Esophagus muscularis mucosa (tissue), 3 donors: ENCODE data around the gene NPIPA2.
"Not testable (repeated sequence)": the region's sequence is repeated elsewhere in the genome, so short reads cannot be mapped to it uniquely, and the experiment has no call there.

ENCODE experiments used
- POLR2A ChIP-seq: fragments of 450-650 bp; IDR thresholded peaks from one replicate; pipeline ENCODE4 v1.6.1; 2017; ENCODE audit warnings: antibody characterized with exemption, moderate library complexity, mild to moderate bottlenecking, low read depth
- TF ChIP-seq, protein P1 (sequence below), 3 experiments: fragments of 200-600 bp in 2 of 3; fragments of 450-650 bp in 1 of 3; sonication (generic) in 2 of 3; IDR thresholded peaks; one replicate each; pipeline ENCODE4 v1.5.1; 2017 to 2019; ENCODE audit warnings: antibody characterized with exemption in 3 of 3, mild to moderate bottlenecking in 2 of 3, moderate library complexity in 1 of 3

DNA sequence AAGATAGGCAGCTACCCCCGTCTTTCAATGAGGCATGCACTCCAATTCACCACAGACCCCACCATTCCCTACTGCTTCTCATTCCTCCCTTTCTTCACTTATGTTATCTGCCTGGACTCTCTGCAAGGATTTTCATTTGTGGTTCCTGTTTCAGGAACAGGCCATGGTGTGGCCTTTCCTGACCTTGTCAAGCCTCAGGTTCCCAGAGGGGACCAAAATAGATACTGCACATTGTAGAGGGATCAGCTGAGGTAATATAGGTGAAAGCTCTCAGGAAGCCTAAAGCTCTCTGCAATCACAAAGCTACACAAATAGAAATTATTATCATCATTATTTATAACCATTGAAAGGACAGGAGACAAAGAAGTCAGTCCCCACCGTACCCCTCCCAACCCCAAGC is 50.6 kb downstream of the NPIPA2 start:
- TF ChIP-seq, protein P1, sequence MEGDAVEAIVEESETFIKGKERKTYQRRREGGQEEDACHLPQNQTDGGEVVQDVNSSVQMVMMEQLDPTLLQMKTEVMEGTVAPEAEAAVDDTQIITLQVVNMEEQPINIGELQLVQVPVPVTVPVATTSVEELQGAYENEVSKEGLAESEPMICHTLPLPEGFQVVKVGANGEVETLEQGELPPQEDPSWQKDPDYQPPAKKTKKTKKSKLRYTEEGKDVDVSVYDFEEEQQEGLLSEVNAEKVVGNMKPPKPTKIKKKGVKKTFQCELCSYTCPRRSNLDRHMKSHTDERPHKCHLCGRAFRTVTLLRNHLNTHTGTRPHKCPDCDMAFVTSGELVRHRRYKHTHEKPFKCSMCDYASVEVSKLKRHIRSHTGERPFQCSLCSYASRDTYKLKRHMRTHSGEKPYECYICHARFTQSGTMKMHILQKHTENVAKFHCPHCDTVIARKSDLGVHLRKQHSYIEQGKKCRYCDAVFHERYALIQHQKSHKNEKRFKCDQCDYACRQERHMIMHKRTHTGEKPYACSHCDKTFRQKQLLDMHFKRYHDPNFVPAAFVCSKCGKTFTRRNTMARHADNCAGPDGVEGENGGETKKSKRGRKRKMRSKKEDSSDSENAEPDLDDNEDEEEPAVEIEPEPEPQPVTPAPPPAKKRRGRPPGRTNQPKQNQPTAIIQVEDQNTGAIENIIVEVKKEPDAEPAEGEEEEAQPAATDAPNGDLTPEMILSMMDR (IDR thresholded peaks at IDR 0.05) = not testable (repeated sequence)
- not testable (repeated sequence) for TF ChIP-seq POLR2A
